ENCODE data around the gene ZDHHC20. TPM values are rescaled to one million over a fixed set of nuclear protein-coding genes. Genes with fewer than 3 reads are reported as not detected.
A peak's percentile ranks its signal among the peaks of the same experiment; 100 is the strongest.

The ZDHHC20 gene
- total RNA-seq, 1 donor from 2014 or later: 49.6 TPM

GRCh38 chr13:21328836-21329477 lies 130.1 kb downstream of the ZDHHC20 start:
- Histone ChIP-seq H3K4me3 (ENCODE audit: low read depth, low read length) (no peak overlapping the region), H3K36me3 (ENCODE audit: control insufficient read depth, insufficient read depth, low read length) (no peaks in the 10 kb centered on the region), H3K27me3 (ENCODE audit: control insufficient read depth, insufficient read depth, low read length) (no peaks in the 10 kb centered on the region)
- TF ChIP-seq, protein P1, sequence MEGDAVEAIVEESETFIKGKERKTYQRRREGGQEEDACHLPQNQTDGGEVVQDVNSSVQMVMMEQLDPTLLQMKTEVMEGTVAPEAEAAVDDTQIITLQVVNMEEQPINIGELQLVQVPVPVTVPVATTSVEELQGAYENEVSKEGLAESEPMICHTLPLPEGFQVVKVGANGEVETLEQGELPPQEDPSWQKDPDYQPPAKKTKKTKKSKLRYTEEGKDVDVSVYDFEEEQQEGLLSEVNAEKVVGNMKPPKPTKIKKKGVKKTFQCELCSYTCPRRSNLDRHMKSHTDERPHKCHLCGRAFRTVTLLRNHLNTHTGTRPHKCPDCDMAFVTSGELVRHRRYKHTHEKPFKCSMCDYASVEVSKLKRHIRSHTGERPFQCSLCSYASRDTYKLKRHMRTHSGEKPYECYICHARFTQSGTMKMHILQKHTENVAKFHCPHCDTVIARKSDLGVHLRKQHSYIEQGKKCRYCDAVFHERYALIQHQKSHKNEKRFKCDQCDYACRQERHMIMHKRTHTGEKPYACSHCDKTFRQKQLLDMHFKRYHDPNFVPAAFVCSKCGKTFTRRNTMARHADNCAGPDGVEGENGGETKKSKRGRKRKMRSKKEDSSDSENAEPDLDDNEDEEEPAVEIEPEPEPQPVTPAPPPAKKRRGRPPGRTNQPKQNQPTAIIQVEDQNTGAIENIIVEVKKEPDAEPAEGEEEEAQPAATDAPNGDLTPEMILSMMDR (IDR thresholded peaks at IDR 0.05; ENCODE audit: insufficient read depth, low read length, poor library complexity, severe bottlenecking): no peak
- no peak for DNase-seq (ENCODE audit: low read depth)

GRCh38 chr13:21328201-21328600 lies 130.9 kb downstream of the ZDHHC20 start:
- no peak for DNase-seq (ENCODE audit: low read depth)
- Histone ChIP-seq H3K36me3 (ENCODE audit: control insufficient read depth, insufficient read depth, low read length) (no peaks in the 10 kb centered on the region), H3K27me3 (ENCODE audit: control insufficient read depth, insufficient read depth, low read length) (no peaks in the 10 kb centered on the region), H3K4me3 (ENCODE audit: low read depth, low read length) (no peak overlapping the region)
- TF ChIP-seq, protein P1 (IDR thresholded peaks at IDR 0.05; ENCODE audit: insufficient read depth, low read length, poor library complexity, severe bottlenecking): no peak

GRCh38 chr13:21326155-21327031 lies 132.7 kb downstream of the ZDHHC20 start:
- H3K4me3 ChIP-seq (ENCODE audit: low read depth, low read length): peak overlapping the region; percentile 49

DNA sequence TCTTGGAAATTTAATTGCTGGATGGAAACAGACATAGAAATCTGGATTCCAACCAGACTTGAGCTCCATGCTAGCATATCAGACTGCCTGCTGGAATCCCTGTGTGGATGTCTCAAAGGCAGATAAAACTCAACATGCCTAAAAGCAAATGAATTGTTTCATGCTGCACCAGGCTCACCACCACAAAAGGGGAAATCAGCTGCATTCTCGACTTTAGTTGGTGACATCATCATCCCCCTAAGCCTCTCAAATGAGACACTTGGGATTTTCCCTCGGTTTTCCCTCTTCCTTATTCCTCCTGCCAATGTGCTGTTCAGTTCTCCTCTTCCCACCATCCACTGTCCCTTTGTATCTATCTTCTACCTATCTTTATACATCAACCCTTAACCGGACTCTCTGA lies 134.3 kb downstream of the ZDHHC20 start:
- H3K27me3 ChIP-seq (ENCODE audit: control insufficient read depth, insufficient read depth, low read length): no peaks in the 10 kb centered on the region
- TF ChIP-seq, protein P1 (IDR thresholded peaks at IDR 0.05; ENCODE audit: insufficient read depth, low read length, poor library complexity, severe bottlenecking): no peak
- no peak overlapping the region for H3K4me3 ChIP-seq (ENCODE audit: low read depth, low read length)
- no peaks in the 10 kb centered on the region for H3K36me3 ChIP-seq (ENCODE audit: control insufficient read depth, insufficient read depth, low read length)
- no peak for DNase-seq (ENCODE audit: low read depth)

More at GRCh38 chr13:21326155-21327031, 132.7 kb downstream of the ZDHHC20 start:
- TF ChIP-seq, protein P1 (IDR thresholded peaks at IDR 0.05; ENCODE audit: insufficient read depth, low read length, poor library complexity, severe bottlenecking): no peak
- no peak for DNase-seq (ENCODE audit: low read depth)
- no peaks in the 10 kb centered on the region for H3K27me3 ChIP-seq (ENCODE audit: control insufficient read depth, insufficient read depth, low read length)
- H3K36me3 ChIP-seq (ENCODE audit: control insufficient read depth, insufficient read depth, low read length): no peaks in the 10 kb centered on the region

DNA sequence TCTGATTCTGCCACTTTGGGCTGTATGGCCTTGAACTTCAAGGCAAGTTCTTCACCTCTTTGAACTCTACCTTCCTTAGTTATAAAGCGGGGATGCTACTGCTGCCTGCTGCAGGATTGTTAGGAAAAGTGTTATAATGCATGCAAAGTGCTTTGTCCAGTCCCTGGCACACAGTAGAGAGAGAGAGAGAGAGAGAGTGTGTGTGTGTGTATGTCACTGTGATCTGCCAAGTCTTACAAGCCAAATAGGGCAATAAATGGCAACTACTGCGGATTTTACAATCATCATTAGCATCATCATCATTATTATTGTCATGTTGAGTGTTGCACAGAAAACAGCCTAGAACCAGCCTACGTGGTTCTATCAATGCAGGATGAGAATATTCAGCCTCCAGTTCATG lies 136.1 kb downstream of the ZDHHC20 start:
- TF ChIP-seq, protein P1 (IDR thresholded peaks at IDR 0.05; ENCODE audit: insufficient read depth, low read length, poor library complexity, severe bottlenecking): no peak
- no peak overlapping the region for H3K4me3 ChIP-seq (ENCODE audit: low read depth, low read length)

More for the DNA sequence above, 136.1 kb downstream of the ZDHHC20 start:
- no peaks in the 10 kb centered on the region for H3K36me3 ChIP-seq (ENCODE audit: control insufficient read depth, insufficient read depth, low read length)
- H3K27me3 ChIP-seq (ENCODE audit: control insufficient read depth, insufficient read depth, low read length): no peaks in the 10 kb centered on the region
- DNase-seq (ENCODE audit: low read depth): no peak

Other genes starting within 250 kb of the ZDHHC20 start
- 104 and 118 TPM in 2 replicates for gene MICU2, start 144.9 kb upstream of the ZDHHC20 start, total RNA-seq
- 0.21 and 0.33 TPM in 2 replicates for gene FGF9, start 211.8 kb upstream of the ZDHHC20 start, total RNA-seq

Measured in kidney epithelial cell (primary cell).